GM06990 (cell line): ENCODE data around the gene CCDC78.
"Not testable (repeated sequence)": the region's sequence is repeated elsewhere in the genome, so short reads cannot be mapped to it uniquely, and the experiment has no call there.

Experiments used
- DNase-seq: peaks from one replicate; pipeline ENCODE4 v3.0.0-alpha.2; 2011; ENCODE audit not compliant: insufficient read length; ENCODE audit errors: extremely low read depth
- H3K27me3 ChIP-seq: replicated peaks from 2 replicates; pipeline ENCODE4 v1.6.0; 2011; ENCODE audit warnings: low read length; ENCODE audit not compliant: control insufficient read depth, insufficient read depth
- H3K36me3 ChIP-seq: 2 replicates; pipeline ENCODE4 v1.5.1; 2011; ENCODE audit warnings: low read length; ENCODE audit not compliant: control insufficient read depth, insufficient read depth
- H3K4me3 ChIP-seq: replicated peaks from 2 replicates; pipeline ENCODE4 v1.5.1; 2011; ENCODE audit warnings: low read depth, mild to moderate bottlenecking, control low read depth, low read length
- TF ChIP-seq, protein P1 (sequence below): IDR thresholded peaks from 2 replicates; pipeline ENCODE4 v1.5.1; 2011; ENCODE audit warnings: low read length, control low read depth, mild to moderate bottlenecking, inconsistent platforms; ENCODE audit not compliant: insufficient read depth, poor library complexity, severe bottlenecking

CCDC78 gene

DNA sequence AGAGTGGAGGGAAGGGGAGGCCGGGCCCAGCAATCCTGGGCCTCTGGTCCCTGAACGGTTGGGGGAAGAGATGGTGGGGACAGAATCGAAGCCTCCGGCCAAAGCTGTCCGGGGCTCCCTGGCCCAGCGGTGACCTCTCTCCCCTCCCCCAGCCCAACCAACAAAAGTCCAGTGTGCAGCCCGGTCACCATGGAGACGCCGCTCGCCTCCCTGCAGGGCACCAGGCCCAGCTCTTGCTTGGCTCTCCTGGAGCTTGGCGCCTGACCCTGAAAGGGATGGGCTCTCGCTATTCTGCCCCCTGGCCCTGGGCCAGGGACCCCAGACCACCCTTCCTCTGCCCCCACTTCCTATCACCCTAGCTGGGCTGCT is 10.1 kb downstream of the CCDC78 start:
- Histone ChIP-seq H3K4me3 (peak overlapping the region; percentile 45; the same call in 1 of the 2 replicates), H3K36me3 (no peaks in the 10 kb centered on the region), H3K27me3 (no peaks in the 10 kb centered on the region)
- TF ChIP-seq, protein P1, sequence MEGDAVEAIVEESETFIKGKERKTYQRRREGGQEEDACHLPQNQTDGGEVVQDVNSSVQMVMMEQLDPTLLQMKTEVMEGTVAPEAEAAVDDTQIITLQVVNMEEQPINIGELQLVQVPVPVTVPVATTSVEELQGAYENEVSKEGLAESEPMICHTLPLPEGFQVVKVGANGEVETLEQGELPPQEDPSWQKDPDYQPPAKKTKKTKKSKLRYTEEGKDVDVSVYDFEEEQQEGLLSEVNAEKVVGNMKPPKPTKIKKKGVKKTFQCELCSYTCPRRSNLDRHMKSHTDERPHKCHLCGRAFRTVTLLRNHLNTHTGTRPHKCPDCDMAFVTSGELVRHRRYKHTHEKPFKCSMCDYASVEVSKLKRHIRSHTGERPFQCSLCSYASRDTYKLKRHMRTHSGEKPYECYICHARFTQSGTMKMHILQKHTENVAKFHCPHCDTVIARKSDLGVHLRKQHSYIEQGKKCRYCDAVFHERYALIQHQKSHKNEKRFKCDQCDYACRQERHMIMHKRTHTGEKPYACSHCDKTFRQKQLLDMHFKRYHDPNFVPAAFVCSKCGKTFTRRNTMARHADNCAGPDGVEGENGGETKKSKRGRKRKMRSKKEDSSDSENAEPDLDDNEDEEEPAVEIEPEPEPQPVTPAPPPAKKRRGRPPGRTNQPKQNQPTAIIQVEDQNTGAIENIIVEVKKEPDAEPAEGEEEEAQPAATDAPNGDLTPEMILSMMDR: no peak
- no peak for DNase-seq

DNA sequence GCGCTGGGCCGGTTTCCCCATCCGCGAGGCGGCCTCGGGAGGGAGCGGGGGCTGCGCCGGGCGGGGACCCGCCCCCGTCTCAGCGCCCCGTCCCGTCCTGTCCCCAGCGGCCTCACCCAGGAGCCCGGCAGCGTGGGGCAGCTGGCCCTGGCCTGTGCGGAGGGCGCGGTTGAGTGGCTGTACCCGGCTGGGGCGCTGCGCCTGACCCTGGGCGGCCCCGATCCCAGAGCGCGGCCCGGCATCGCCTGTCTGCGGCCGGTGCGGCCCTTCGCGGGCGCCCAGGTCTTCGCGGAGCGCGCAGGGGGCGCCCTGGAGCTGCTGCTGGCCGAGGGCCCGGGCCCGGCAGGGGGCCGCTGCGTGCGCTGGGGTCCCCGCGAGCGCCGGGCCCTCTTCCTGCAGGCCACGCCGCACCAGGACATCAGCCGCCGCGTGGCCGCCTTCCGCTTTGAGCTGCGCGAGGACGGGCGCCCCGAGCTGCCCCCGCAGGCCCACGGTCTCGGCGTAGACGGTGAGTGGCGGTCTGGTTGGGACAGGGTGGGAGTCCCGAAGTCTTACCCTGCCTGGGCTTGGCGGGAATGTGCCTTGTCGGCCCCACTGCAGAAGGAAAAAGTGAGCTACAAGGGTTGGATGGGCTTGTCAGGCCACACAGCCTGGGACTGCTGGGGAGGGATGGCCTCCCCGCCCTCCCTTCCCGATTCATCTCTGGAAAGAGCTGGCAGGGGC is 10.6 kb downstream of the CCDC78 start:
- TF ChIP-seq, protein P1: no peak
- Histone ChIP-seq H3K27me3 (no peaks in the 10 kb centered on the region; the same call in 1 of the 2 replicates), H3K36me3 (no peaks in the 10 kb centered on the region), H3K4me3 (peak overlapping the region; percentile 58)
- DNase-seq: no peak

GRCh38 chr16:714558-715476 is 11.4 kb downstream of the CCDC78 start, which contains the start of gene METRN:
METRN (plus strand) TSS chr16:715118; CDS start chr16:715290, 172 bp downstream.
- TF ChIP-seq, protein P1: no peak
- H3K27me3 ChIP-seq: peaks cover 2% of the 10 kb centered on the region; the same call in 1 of the 2 replicates
- H3K36me3 ChIP-seq: no peaks in the 10 kb centered on the region
- peak within 1 kb of the TSS; percentile 58 for H3K4me3 ChIP-seq
- peak; percentile 86 for DNase-seq

DNA sequence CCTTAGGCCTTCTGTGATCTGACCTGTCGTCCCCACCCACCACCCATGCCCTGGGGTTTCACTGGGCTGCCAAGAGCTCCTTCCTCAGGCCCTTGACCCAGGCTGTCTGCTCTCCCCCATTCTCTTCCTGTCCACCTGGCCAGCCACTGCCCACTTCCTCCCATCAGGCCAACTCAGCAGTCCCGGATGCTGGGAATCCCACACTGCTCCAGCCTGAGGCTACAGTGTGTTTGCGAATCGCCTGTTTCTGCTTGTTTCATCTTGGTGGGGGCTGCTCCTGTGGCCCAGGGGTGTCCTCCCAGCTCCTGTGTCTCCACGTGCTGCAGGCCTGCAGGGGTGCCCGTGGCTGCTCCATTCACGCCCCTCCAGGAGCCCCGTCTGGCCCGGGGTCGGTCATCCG is 12.2 kb downstream of the CCDC78 start:
- H3K27me3 ChIP-seq: peaks cover 2% of the 10 kb centered on the region; the same call in 1 of the 2 replicates
- H3K36me3 ChIP-seq: no peaks in the 10 kb centered on the region
- DNase-seq: no peak
- TF ChIP-seq, protein P1: no peak
- no peak overlapping the region for H3K4me3 ChIP-seq

- H3K4me3 ChIP-seq, H3K27me3 ChIP-seq, H3K36me3 ChIP-seq, DNase-seq: not testable (repeated sequence)
Measured at GRCh38 chr16:712740-713250, 13.4 kb downstream of the CCDC78 start.
